ENCODE results near the gene S100A13.
"Not testable (repeated sequence)": the region's sequence is repeated elsewhere in the genome, so short reads cannot be mapped to it uniquely, and the experiment has no call there.

S100A13 gene

GRCh38 chr1:153587314-153587713, 40.0 kb downstream of the S100A13 start:
- H3K9ac ChIP-seq (ENCODE audit: low read length): no peak overlapping the region
- H3K4me3 ChIP-seq (ENCODE audit: low read length): no peak overlapping the region
- H3K4me1 ChIP-seq (ENCODE audit: control insufficient read depth, insufficient read depth, low read length): no peaks in the 10 kb centered on the region
- H3K27me3 ChIP-seq (ENCODE audit: control insufficient read depth, insufficient read depth, low read length): no peaks in the 10 kb centered on the region
- H3K9me3 ChIP-seq (ENCODE audit: control insufficient read depth, low read length): no peaks in the 10 kb centered on the region
- H3K36me3 ChIP-seq (ENCODE audit: control insufficient read depth, insufficient read depth, low read length): no peaks in the 10 kb centered on the region

DNA sequence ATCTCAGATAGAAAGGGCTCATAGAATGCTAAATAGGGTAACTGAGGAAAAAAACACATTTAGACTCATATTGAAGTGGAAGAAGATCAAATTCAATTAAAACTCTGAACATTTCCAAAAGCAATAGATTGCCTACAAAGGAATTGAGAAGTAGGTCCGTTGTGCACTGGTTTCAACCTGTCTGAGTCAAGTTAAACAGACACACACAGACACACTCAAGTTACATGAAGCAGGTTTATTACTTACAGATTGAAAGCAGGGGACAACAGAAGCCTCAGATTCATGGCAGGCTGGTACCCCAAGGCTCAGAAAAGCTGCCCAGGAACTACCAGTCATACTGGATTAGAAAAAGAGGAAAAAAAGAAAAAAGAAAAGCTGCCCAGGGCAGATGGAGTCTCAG, 41.0 kb downstream of the S100A13 start:
- no peak overlapping the region for H3K4me3 ChIP-seq (ENCODE audit: low read length)
- no peaks in the 10 kb centered on the region for H3K27me3 ChIP-seq (ENCODE audit: control insufficient read depth, insufficient read depth, low read length)
- H3K9me3 ChIP-seq (ENCODE audit: control insufficient read depth, low read length): no peaks in the 10 kb centered on the region
- no peaks in the 10 kb centered on the region for H3K36me3 ChIP-seq (ENCODE audit: control insufficient read depth, insufficient read depth, low read length)
- H3K4me1 ChIP-seq (ENCODE audit: control insufficient read depth, insufficient read depth, low read length): no peaks in the 10 kb centered on the region
- H3K9ac ChIP-seq (ENCODE audit: low read length): no peak overlapping the region

DNA sequence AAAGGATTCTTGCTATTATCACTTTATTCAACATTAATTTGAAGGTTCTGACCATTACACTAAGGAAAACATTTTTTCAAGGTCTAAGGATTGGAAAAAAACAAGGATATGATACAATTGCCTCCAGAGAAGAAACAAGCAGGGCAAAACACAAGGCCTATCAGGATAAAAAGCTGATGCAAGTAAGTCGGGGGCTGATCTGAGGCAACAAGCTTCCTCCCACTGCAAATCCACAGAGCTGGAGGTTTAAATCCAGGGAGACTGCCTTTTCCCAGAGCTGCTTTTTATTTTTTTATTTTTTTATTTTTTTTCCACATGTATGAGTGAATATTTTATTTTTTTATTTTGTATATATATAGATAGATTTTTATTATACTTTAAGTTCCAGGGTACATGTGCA, 42.3 kb downstream of the S100A13 start:
- no peak overlapping the region for H3K9ac ChIP-seq (ENCODE audit: low read length)
- H3K9me3 ChIP-seq (ENCODE audit: control insufficient read depth, low read length): no peaks in the 10 kb centered on the region
- H3K27me3 ChIP-seq (ENCODE audit: control insufficient read depth, insufficient read depth, low read length): no peaks in the 10 kb centered on the region
- H3K4me3 ChIP-seq (ENCODE audit: low read length): no peak overlapping the region
- no peaks in the 10 kb centered on the region for H3K4me1 ChIP-seq (ENCODE audit: control insufficient read depth, insufficient read depth, low read length)
- no peaks in the 10 kb centered on the region for H3K36me3 ChIP-seq (ENCODE audit: control insufficient read depth, insufficient read depth, low read length)

GRCh38 chr1:153583976-153584375, 43.3 kb downstream of the S100A13 start:
- no peaks in the 10 kb centered on the region for H3K27me3 ChIP-seq (ENCODE audit: control insufficient read depth, insufficient read depth, low read length)
- H3K36me3 ChIP-seq (ENCODE audit: control insufficient read depth, insufficient read depth, low read length): no peaks in the 10 kb centered on the region
- H3K9ac ChIP-seq (ENCODE audit: low read length): no peak overlapping the region
- H3K4me3 ChIP-seq (ENCODE audit: low read length): no peak overlapping the region
- no peaks in the 10 kb centered on the region for H3K9me3 ChIP-seq (ENCODE audit: control insufficient read depth, low read length)
- H3K4me1 ChIP-seq (ENCODE audit: control insufficient read depth, insufficient read depth, low read length): no peaks in the 10 kb centered on the region

GRCh38 chr1:153583514-153583913, 43.8 kb downstream of the S100A13 start:
- not testable (repeated sequence) for H3K36me3 ChIP-seq (ENCODE audit: control insufficient read depth, insufficient read depth, low read length); H3K9me3 ChIP-seq (ENCODE audit: control insufficient read depth, low read length); H3K4me1 ChIP-seq (ENCODE audit: control insufficient read depth, insufficient read depth, low read length); H3K9ac ChIP-seq (ENCODE audit: low read length); H3K27me3 ChIP-seq (ENCODE audit: control insufficient read depth, insufficient read depth, low read length); H3K4me3 ChIP-seq (ENCODE audit: low read length)

DNA sequence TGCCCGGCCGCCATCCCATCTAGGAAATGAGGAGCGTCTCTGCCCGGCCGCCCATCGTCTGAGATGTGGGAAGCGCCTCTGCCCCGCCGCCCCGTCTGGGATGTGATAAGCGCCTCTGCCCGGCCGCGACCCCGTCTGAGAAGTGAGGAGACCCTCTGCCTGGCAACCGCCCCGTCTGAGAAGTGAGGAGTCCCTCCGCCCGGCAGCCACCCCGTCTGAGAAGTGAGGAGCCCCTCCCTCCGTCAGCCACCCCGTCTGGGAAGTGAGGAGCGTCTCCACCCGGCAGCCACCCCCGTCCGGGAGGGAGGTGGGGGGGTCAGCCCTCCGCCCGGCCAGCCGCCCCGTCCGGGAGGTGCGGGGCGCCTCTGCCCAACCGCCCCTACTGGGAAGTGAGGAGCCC, 44.5 kb downstream of the S100A13 start:
- H3K36me3 ChIP-seq (ENCODE audit: control insufficient read depth, insufficient read depth, low read length); H3K9me3 ChIP-seq (ENCODE audit: control insufficient read depth, low read length); H3K9ac ChIP-seq (ENCODE audit: low read length); H3K4me1 ChIP-seq (ENCODE audit: control insufficient read depth, insufficient read depth, low read length); H3K4me3 ChIP-seq (ENCODE audit: low read length); H3K27me3 ChIP-seq (ENCODE audit: control insufficient read depth, insufficient read depth, low read length): not testable (repeated sequence)

DNA sequence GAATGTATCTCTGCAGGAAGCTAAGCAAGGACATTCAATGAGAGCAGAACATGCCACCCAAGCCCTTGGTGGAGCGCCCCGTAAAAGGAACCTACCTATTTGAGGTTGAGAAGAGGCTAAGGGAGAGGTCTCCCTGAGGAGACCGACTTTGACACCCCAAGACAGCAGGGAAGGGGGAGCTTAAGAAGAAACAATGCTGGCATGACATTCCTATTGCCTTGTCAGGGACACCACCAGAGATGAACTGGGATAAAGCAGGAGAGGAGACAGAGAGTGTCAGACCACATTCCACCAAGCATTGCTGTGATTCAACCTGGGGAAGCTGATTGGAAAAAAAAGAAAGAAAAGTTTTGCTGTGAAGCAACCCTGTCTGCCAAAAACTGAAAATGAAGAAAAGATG, 48.4 kb downstream of the S100A13 start:
- no peaks in the 10 kb centered on the region for H3K9me3 ChIP-seq (ENCODE audit: control insufficient read depth, low read length)
- H3K27me3 ChIP-seq (ENCODE audit: control insufficient read depth, insufficient read depth, low read length): peaks cover 3% of the 10 kb centered on the region
- no peaks in the 10 kb centered on the region for H3K36me3 ChIP-seq (ENCODE audit: control insufficient read depth, insufficient read depth, low read length)
- no peak overlapping the region for H3K4me3 ChIP-seq (ENCODE audit: low read length)
- H3K4me1 ChIP-seq (ENCODE audit: control insufficient read depth, insufficient read depth, low read length): peaks cover 5% of the 10 kb centered on the region
- H3K9ac ChIP-seq (ENCODE audit: low read length): no peak overlapping the region

- Histone ChIP-seq H3K4me3 (ENCODE audit: low read length) (no peak overlapping the region), H3K9ac (ENCODE audit: low read length) (no peak overlapping the region), H3K9me3 (ENCODE audit: control insufficient read depth, low read length) (no peaks in the 10 kb centered on the region), H3K36me3 (ENCODE audit: control insufficient read depth, insufficient read depth, low read length) (no peaks in the 10 kb centered on the region), H3K4me1 (ENCODE audit: control insufficient read depth, insufficient read depth, low read length) (peaks cover 5% of the 10 kb centered on the region), H3K27me3 (ENCODE audit: control insufficient read depth, insufficient read depth, low read length) (peaks cover 3% of the 10 kb centered on the region)
Observed at GRCh38 chr1:153578490-153578889, 48.8 kb downstream of the S100A13 start.

DNA sequence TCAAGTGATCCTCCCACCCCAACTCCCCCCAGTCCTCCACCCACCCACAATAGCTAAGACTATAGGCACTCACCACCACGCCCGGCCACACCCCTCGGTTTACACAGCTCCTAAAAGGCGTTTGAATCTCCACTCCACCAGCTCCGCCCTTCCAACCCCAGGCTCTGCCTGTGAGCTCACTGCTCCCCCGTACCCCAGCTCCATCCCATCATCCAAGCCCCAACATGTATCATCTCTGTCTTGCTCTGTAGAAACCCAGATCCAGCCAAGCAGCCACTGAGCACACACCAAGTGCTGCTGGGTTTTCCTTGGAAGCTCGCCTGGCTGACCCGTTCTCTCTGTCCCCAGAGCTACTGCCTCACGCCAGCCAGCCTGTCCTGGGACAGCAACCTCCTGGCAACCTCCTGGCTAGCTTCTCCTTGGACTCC, 49.7 kb downstream of the S100A13 start:
- H3K36me3 ChIP-seq (ENCODE audit: control insufficient read depth, insufficient read depth, low read length): no peaks in the 10 kb centered on the region
- peaks cover 3% of the 10 kb centered on the region for H3K27me3 ChIP-seq (ENCODE audit: control insufficient read depth, insufficient read depth, low read length)
- H3K4me1 ChIP-seq (ENCODE audit: control insufficient read depth, insufficient read depth, low read length): peaks cover 5% of the 10 kb centered on the region
- no peaks in the 10 kb centered on the region for H3K9me3 ChIP-seq (ENCODE audit: control insufficient read depth, low read length)
- H3K4me3 ChIP-seq (ENCODE audit: low read length): no peak overlapping the region
- H3K9ac ChIP-seq (ENCODE audit: low read length): no peak overlapping the region

- no peak overlapping the region for H3K4me3 ChIP-seq (ENCODE audit: low read length)
- H3K9ac ChIP-seq (ENCODE audit: low read length): no peak overlapping the region
- H3K9me3 ChIP-seq (ENCODE audit: control insufficient read depth, low read length): no peaks in the 10 kb centered on the region
- no peaks in the 10 kb centered on the region for H3K36me3 ChIP-seq (ENCODE audit: control insufficient read depth, insufficient read depth, low read length)
- peaks cover 3% of the 10 kb centered on the region for H3K27me3 ChIP-seq (ENCODE audit: control insufficient read depth, insufficient read depth, low read length)
- H3K4me1 ChIP-seq (ENCODE audit: control insufficient read depth, insufficient read depth, low read length): peaks cover 5% of the 10 kb centered on the region
Observed at GRCh38 chr1:153577138-153577537, 50.2 kb downstream of the S100A13 start.

- H3K4me1 ChIP-seq (ENCODE audit: control insufficient read depth, insufficient read depth, low read length); H3K36me3 ChIP-seq (ENCODE audit: control insufficient read depth, insufficient read depth, low read length); H3K27me3 ChIP-seq (ENCODE audit: control insufficient read depth, insufficient read depth, low read length); H3K9ac ChIP-seq (ENCODE audit: low read length); H3K9me3 ChIP-seq (ENCODE audit: control insufficient read depth, low read length); H3K4me3 ChIP-seq (ENCODE audit: low read length): not testable (repeated sequence)
Observed at GRCh38 chr1:153575497-153575896, 51.8 kb downstream of the S100A13 start.

DNA sequence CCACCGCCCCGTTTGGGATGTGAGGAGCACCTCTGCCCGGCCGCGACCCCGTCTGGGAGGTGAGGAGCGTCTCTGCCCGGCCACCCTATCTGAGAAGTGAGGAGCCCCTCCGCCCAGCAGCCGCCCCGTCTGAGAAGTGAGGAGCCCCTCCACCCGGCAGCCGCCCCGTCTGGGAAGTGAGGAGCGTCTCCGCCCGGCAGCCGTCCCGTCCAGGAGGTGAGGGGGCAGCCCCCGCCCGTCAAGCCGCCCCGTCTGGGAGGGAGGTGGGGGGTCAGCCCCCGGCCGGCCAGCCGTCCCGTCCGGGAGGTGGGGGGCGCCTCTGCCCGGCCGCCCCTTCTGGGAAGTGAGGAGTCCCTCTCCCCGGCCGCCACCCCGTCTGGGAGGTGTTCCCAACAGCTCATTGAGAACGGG, 52.2 kb downstream of the S100A13 start:
- H3K4me1 ChIP-seq (ENCODE audit: control insufficient read depth, insufficient read depth, low read length); H3K9ac ChIP-seq (ENCODE audit: low read length); H3K36me3 ChIP-seq (ENCODE audit: control insufficient read depth, insufficient read depth, low read length); H3K9me3 ChIP-seq (ENCODE audit: control insufficient read depth, low read length); H3K27me3 ChIP-seq (ENCODE audit: control insufficient read depth, insufficient read depth, low read length); H3K4me3 ChIP-seq (ENCODE audit: low read length): not testable (repeated sequence)

DNA sequence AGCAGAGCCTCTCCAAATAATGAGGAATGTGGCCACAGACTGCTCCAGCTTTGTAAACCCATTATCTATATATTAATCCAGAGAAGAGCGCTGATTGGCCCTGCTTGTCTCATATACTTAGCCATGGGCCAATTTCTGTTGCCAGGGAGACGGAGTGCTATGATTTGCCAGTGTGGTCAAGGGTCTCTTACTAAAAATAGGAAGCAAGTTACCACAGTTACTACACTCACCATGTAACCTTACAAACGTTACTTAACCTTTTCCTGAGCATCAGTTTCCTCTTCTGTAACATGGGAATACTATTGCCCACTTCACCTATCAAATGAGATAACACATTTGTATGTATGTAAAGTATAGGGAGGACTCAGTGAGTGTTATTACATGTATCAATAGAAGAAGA, 54.0 kb downstream of the S100A13 start:
- no peak overlapping the region for H3K9ac ChIP-seq (ENCODE audit: low read length)
- H3K9me3 ChIP-seq (ENCODE audit: control insufficient read depth, low read length): no peaks in the 10 kb centered on the region
- H3K27me3 ChIP-seq (ENCODE audit: control insufficient read depth, insufficient read depth, low read length): peaks cover 3% of the 10 kb centered on the region
- peaks cover 12% of the 10 kb centered on the region for H3K4me1 ChIP-seq (ENCODE audit: control insufficient read depth, insufficient read depth, low read length)
- H3K36me3 ChIP-seq (ENCODE audit: control insufficient read depth, insufficient read depth, low read length): no peaks in the 10 kb centered on the region
- no peak overlapping the region for H3K4me3 ChIP-seq (ENCODE audit: low read length)
